GM12801 (cell line): ENCODE measurements around the gene LEAP2.

Experiments used
- TF ChIP-seq, protein P1 (sequence below): IDR thresholded peaks from one replicate; pipeline ENCODE4 v1.5.1; 2011; ENCODE audit warnings: control low read depth; ENCODE audit not compliant: insufficient read length; ENCODE audit errors: extremely low read depth

The LEAP2 gene

DNA sequence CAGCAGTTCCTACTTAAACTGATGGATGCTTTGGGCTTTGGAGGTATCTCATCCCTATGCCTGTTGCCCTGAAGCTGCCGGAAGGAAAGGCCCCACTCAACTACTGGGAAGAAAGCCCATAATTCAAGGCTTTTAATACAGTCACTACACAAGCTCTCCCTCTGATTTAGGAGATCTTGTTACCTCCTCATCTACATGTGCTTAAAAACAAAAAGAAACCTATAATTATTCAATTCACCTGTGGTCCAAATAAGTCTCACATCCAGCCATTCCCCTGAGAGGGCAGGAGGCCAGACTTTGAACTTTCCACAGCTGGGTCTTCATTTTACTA is 715 bp upstream of the LEAP2 start:
- TF ChIP-seq, protein P1, sequence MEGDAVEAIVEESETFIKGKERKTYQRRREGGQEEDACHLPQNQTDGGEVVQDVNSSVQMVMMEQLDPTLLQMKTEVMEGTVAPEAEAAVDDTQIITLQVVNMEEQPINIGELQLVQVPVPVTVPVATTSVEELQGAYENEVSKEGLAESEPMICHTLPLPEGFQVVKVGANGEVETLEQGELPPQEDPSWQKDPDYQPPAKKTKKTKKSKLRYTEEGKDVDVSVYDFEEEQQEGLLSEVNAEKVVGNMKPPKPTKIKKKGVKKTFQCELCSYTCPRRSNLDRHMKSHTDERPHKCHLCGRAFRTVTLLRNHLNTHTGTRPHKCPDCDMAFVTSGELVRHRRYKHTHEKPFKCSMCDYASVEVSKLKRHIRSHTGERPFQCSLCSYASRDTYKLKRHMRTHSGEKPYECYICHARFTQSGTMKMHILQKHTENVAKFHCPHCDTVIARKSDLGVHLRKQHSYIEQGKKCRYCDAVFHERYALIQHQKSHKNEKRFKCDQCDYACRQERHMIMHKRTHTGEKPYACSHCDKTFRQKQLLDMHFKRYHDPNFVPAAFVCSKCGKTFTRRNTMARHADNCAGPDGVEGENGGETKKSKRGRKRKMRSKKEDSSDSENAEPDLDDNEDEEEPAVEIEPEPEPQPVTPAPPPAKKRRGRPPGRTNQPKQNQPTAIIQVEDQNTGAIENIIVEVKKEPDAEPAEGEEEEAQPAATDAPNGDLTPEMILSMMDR = no peak

DNA sequence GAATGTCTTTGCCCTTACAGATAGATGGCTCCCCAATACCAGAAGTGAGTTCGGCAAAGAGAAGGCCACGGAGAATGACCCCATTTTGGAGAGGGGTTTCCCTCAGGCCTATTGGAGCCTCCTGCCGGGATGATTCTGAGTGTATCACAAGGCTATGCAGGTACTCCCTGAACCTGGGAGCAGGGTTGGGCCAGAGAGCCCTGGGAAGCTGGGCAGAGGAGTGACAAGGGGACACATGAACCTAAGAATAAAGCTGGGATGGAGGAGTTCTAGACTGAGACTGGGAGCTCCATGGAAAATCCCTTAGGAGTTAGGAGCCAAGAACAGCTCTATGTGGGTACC is 433 bp downstream of the LEAP2 start:
- TF ChIP-seq, protein P1 = no peak

DNA sequence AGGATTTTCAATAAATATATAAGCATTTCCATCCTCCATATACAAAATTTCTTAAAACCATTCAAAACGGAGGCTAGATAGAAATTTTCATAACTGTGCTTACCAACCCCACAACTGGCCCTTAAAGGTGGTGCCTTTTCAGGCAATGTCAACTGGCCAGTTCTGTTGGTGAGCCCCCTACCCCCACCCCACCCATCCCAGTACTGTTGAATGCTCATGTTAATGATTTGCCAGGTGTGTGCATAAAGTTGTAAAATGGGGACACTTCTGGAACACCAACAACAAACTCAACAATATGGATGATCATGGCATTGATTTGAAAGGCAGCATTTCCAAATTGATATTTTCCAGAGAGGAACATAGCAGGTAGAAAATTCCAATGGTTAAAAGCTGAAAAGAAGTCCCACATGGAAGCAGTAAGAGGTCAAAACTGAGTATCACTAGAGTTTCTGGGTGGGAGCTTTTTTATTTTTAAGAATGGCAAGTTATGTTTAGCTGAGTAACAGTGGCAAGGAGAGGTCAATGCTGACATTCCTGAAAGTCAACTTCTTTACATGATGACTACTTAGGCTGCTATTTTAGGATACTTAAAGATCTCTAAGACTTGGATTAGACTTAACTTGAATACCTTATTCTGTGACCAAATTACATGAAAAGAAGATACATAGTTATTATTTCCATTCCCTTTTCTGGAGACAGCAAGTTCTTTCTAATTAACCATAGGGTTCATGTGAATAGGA is 2.7 kb downstream of the LEAP2 start:
- TF ChIP-seq, protein P1 = no peak

DNA sequence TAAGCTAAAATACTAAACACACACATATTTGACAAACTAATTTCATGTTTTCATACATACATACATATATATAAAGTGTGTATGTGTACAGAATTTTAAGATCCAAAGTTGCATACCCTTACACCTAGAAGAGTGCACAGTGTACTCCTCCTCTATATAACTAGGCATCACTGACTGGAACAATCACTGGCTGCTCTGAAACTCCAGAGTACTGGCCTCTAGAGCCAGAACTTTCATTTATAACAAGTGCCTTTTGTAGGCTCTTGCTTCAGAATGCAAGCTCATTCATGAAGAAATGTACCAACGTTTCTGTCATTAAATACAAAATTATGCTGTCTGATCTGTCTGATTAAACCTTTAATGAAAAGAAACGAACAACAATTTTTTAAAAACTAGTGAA is 4.0 kb downstream of the LEAP2 start:
- TF ChIP-seq, protein P1 = no peak

DNA sequence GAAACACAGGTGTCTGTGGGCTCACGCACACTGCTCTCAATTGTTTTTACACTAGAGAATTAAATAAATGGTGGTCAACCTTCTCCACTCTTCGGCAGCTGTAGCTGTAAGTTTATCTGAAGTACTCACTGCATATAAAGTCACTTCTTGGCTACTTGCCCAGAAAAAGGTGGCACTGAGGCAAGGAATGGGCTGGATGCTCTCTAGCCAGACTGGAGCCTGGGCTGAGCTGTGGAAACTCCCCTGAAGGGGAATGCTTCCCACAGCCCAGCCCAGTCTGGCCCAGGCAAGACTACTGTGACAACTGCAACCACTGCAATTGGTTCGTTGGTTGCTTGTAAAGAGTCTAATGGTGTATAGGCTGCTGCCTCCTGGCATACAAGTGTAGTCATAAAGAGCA is 4.5 kb downstream of the LEAP2 start:
- TF ChIP-seq, protein P1 = no peak

DNA sequence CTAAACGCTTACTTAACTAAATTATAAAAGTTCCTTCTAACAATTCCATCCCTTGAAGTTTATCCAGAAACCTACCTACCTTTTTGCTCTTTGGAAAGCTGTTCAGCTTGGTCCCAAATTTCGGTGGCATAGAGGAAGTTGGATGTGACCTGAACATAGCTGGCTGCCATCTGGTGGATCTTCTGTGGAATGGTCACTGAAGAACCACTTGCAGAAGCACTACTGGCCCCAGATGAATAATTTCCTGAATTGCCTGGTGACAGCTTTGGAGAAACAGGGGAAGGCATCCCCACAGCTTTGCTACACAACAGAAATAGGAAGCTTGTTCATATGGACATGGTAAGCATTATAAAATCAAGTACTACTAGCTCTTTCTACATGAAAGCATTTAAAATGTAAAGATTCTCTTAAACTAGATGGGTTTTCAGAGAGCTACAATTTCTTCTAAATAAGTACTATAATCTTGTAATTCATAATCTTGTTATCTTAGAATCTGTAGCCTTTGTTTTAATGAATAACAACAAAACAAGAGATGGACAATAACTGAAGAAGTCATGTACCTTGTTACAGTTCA is 9.9 kb downstream of the LEAP2 start:
- TF ChIP-seq, protein P1 = no peak

DNA sequence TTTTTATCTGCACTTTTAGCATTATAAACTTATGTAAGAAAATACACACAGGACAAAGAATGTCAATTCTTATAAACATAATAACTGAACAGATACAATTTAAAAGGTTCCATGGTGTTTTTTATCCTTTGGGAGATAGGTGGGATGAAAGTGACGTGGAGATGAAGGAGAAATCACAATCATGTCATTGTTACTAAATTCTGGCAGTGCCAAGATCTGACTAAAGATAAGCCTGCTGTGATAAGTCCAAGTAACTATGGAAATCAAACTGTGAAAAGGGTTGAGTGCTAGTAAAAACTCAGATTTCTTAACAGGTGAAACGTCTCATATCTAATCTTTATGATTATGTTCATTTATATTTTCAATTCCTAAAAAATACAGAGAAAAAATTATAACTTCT is 11.1 kb downstream of the LEAP2 start:
- TF ChIP-seq, protein P1 = no peak
